T-helper 2 cell treated with Interferon-gamma antibody and Interleukin-4, amounts not matched to agents 100 ng/mL and 5 ng/mL, for 36 hours (primary cell): ENCODE results near the gene ADARB2. TPM values are rescaled to one million over a fixed set of nuclear protein-coding genes. Genes with fewer than 3 reads are reported as not detected.
"Not testable (repeated sequence)": the region's sequence is repeated elsewhere in the genome, so short reads cannot be mapped to it uniquely, and the experiment has no call there.

Experiments
- intact Hi-C: fragments of 100-400 bp; cut with micrococcal nuclease; formaldehyde crosslinking; loops from one replicate; pipeline ENCODE4 v1.15.1; 2023
- total RNA-seq: library from RNA; stranded (reverse); gene quantifications from 2 replicates; pipeline ENCODE4 v1.2.3, GENCODE V29; 2022

Gene ADARB2
- total RNA-seq, 1 donor from 2014 or later: not detected

DNA sequence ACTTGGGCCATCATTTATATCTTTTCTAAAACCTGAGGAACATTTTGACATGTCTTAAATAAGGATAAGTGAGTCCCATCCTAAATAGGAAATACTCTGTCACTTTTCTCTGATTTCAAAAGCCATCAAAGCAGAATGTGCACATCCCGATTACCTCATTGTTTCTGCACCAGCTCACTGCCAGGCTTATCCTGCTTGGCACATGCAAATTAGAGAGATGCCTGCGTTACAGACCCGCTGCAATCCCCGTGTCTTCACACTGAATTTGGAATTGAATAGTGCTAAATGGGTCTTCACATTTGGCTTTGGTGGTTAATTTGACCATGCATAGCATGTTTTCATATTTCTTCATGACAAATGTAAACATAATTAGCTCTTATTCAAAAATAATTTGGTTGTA, 401.7 kb downstream of the ADARB2 start:
- intact Hi-C loops: no loop called here

DNA sequence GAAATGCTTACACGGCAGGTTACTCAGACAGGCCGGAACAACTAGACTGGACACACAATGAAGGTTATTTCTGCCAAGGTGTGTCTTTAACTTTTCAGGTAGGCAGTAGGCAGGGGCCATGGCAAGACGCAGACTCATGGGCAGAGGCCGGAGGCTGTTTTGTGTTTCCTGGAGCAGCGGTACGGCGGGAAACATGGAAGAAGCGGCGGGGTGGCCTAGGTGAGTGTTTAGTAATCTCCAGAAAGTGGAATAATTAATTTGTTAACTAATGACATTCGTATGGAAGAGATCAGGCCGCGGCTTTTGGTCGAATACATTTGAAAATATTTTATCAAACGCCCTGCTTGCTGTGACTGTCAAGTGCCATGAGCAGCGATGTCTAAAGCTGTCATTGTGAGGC, 403.3 kb downstream of the ADARB2 start:
- intact Hi-C loops: no loop called here

DNA sequence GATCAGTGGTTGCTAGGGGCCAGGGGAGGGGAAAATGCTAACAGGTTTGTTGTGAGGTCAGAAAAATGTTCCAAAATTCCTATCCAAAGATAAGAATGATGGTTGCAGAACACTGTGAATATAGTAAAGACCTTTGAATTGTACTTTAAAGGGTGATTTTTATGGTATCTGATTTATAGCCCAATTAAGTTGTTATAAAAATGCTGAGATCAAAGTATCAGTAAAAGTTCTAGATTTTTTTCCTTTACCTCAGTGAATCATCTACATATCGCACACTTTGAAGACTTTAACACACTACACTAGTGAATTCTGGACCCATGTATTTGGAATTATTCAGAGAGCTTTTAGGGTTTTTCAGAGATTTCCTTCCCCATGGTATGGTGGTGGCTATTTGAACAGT, 405.8 kb downstream of the ADARB2 start:
- intact Hi-C loops: no loop called here

GRCh38 chr10:1329622-1330021, 407.7 kb downstream of the ADARB2 start:
- intact Hi-C loops: no loop called here

GRCh38 chr10:1328981-1329614, 408.2 kb downstream of the ADARB2 start:
- intact Hi-C loops: no loop called here

GRCh38 chr10:1328161-1328823, 409.0 kb downstream of the ADARB2 start:
- intact Hi-C loops: no loop called here

- intact Hi-C loops: no loop called here
Observed at GRCh38 chr10:1327759-1328158, 409.6 kb downstream of the ADARB2 start.

DNA sequence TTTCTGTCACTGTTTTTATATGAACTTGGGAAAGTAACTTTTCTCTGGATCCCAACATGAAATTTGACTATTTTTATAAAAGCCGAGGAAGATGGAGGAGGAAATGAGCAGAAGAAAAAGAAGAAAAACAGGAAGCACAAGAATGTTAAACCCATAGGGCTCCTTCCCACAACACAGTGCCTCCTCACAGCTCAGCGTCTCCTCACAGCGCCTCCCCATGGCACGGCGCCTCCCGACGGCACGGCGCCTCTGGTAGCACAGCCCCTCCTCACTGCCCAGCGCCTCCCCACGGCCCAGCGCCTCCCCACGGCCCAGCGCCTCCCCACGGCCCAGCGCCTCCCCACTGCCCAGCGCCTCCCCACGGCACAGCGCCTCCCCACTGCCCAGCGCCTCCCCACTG, 410.8 kb downstream of the ADARB2 start:
- intact Hi-C loops: not testable (repeated sequence)

DNA sequence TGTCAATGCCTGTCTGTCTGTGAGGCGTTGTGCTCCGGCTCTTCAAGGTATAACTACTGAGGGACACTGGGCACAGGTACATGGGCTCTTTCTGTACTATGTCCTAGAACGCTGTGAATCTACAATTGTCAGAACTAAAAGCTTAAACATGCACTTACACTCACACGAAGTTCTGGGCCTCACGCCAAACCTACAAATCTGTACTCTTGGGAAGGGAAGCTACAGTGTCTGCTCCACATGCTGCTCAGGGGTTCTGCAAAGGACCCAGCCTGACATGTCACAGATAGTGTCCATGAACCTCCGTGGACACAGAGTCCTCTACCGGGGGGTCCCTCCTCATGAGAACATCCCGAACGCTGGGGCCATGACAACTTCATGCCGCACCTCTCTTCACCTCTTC, 412.4 kb downstream of the ADARB2 start:
- intact Hi-C loops: no loop called here

DNA sequence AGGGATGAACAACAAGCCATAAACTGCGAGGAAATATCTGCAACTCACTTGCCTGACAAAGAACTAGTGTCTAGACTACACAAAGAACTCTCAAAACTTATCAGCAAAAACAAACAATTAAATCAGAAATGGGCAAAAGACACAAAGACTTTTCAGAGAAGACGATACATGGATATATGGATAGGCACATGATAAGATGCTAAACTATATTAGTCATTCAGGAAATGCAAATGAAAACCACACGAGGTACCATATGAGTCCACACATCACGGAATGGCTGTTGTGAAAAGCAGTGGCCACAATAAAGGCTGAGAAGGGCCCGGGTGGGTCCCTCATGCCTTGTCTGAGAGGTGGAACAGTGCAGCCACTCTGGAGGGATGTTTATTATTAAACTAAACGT, 413.4 kb downstream of the ADARB2 start:
- intact Hi-C loops: no loop called here

DNA sequence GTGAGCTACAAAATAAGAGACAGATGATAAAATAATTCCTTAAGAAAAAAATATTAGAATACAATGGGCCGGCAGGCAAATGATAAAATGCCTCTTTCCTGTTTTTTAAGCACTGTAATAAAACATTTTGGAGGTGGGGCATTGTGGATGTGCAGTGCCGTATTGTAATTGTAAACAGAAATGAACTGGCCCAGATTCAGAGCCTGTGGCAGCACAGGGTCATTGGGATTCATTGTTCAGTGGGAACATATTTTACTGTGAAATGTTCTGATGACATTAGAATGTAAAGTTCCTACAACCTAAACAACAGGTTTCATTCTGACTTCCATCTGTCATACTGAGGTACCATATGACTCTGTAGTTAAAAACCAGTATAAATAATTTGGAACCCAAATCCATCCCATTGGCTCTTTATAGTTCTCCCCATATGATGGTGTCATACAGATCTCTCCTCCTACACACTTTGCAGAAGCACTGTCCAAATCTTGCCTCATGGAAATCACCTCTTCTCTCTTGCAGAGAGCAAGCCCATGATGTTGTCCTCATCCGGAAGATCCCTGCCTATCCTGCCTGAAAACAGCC, 416.5 kb downstream of the ADARB2 start:
- intact Hi-C loops: no loop called here

GRCh38 chr10:1316809-1317143, 420.5 kb downstream of the ADARB2 start:
- intact Hi-C loops: no loop called here

GRCh38 chr10:1316121-1316808, 421.1 kb downstream of the ADARB2 start:
- intact Hi-C loops: no loop called here

DNA sequence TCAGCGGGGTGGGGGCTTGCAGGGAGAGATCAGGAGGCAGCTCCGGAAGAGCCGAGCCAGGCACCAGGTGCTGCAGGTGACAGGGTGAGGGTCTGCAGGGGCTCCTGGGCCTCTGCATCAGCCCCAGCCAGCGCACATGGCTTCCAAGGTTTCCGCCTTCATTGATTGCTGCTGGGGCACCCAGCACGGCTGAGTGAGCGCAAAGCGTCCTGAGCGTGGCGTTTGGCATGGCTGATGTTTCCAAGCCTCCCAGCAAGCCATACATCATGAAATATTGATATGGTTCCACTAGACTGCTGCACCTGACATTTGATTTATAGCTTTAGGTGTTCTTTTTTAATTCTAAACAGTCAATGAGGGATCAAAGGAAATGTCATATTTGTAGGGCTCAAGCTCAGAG, 422.1 kb downstream of the ADARB2 start:
- intact Hi-C loops: no loop called here

DNA sequence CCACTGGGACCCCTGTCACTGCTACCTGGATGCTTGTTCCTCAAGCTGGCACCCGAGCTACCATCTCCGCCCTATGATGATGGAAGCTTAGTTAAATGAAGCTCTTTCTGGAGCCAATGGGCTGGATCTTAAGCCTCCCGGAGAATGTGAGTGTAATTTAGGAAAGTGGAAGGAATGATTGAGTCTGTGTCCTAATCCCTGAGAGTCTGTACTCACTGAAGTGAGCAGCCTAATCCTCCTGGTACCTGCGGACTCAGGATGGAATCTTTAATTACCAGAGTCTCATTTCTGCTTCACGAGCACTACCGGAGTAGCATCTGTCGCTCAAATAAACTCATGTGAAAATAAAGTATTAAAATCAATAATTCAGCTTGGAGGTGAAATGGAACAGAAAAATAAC, 425.6 kb downstream of the ADARB2 start:
- intact Hi-C loops: no loop called here

GRCh38 chr10:1310271-1310789, 427.0 kb downstream of the ADARB2 start:
- intact Hi-C loops: no loop called here

DNA sequence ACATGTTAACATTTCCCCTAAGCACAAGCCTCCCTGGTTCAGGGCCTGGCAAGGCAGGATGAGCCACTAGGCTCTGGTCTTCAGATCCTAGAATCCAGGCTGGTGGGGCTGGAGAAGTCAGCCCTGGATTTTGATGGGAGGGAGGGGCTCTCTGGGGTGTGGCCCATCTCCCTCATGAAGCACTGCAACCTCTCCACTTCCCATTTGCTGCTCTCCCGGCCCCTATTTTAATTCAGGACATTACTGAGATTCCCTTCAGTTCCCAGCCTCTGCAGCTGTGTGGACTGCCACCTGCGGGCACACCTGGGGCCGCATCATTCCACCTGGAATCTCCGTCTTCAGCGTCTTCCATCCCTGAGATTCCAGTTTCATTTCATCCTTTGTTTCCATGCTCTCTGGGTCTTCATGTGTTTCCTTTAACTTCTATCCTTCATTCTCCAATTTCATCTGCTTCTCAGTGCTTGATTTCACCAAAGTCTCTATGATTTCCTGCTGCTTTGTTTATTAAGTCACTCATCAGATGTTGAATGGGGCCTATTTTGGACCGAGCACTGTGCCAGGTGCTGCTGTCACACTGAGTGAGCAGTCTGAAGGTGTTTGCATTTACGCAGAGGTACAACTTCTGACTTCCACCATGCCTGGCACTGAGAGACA, 427.6 kb downstream of the ADARB2 start:
- intact Hi-C loops: no loop called here

GRCh38 chr10:1308962-1309616, 428.2 kb downstream of the ADARB2 start:
- intact Hi-C loops: no loop called here

- intact Hi-C loops: no loop called here
Observed at GRCh38 chr10:1308173-1308961, 429.0 kb downstream of the ADARB2 start.

DNA sequence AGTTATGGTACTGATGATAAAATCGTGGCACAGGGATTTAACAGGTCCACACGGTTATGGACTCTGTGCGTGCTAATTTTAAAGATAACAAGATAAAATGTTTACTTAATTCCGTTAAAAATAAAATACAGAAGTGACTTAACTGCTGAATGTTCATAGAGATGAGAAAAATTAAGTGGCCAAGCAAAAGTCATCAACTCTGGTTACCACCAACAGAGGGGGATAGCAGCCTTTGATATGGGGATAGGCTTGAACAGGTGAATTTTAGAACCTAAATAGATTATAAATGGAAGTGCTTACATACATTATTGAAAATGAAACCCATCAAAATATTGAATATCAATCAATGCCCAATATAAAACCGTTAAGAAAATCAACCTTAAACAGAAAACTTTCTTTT, 436.2 kb downstream of the ADARB2 start:
- intact Hi-C loops: no loop called here
